Measurements from ENCODE around the gene CAVIN1. TPM values are rescaled to one million over a fixed set of nuclear protein-coding genes. Genes with fewer than 3 reads are reported as not detected.
"Not testable (repeated sequence)": the region's sequence is repeated elsewhere in the genome, so short reads cannot be mapped to it uniquely, and the experiment has no call there.

CAVIN1 gene
- total RNA-seq, 2 donors from 2014 or later: 733 to 737 TPM

DNA sequence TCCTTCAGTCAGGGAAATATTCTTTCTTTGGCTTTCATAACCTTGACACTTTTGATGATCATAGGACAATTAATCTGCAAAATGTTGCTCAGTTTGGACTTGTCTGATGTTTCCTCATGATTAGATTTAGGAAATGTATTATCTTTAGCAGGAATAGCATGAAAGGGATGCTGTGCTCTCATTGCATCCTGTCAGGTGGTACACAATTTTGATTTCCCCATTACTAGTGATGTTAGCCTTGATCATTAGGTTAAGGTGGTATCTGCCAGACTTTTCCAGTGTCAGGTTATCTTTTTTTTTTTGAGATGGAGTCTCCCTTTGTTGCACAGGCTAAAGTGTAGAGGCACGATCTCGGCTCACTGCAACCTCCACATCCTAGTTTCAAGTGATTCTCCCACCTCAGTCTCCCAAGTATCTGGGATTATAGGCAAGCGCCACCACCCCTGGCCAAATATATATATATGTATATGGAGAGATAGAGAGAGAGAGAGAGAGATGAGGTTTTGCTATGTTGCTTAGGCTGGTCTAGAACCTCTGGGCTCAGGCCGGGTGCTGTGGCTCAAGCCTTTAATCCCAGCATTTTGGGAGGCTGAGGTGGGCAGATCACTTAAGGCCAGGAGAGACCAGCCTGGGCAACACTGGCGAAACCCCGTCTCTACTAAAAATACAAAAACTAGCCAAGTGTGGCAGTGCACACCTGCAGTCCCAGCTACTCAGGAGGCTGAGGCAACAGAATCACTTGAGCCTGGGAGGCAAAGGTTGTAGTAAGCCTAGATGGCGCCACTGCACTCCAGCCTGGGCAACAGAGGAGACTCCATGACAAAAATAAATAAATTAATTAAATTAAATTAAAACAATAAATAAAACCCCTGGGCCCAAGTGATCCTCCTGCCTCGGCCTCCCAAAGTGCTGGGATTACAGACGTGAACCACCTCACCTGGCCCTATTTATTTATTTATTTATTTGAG lies 15.8 kb upstream of the CAVIN1 start:
- DNase-seq (ENCODE audit: low spot score): no peak
- intact Hi-C loops (cut with DNase I): no loop called here

DNA sequence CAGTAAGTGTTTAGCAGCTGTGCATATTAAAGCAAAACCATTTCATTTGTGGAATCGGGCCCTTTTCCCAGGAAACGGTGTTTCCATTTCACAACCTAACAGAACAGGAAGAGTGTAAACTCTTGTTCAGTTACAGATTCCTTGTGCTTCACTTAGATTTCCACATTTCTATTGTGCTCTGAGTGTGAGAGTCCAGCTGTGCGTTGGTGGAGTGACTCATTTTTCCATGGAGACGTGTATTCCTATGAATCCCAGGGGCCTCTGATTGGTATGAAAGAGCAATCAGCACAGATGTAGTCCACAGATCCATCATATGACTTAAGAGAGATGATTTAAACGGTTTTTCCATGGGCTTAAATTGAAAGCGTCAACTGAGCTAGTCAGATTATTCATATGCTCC lies 13.3 kb upstream of the CAVIN1 start:
- no peak for DNase-seq (ENCODE audit: low spot score)
- intact Hi-C loops (cut with DNase I): no loop called here

DNA sequence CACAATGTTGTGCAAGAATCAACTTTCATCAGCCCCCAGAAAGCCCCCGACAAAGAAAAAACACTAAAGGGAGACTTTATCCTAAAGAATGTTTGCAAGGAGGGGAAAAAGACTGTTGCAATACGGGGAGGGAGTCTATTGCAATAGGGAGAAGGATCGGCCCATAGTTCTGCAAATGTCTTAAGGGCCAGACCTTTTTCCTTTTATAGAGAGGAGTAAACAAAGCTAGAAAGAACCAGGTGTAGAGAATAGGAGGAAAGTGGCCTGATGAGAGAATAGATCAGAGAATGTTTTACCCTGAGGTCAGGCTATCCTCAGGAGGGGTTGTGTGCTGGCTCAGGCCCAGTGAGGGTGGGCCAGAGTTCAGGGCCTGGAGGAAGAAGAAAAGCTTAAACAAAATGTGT lies 8.7 kb upstream of the CAVIN1 start:
- DNase-seq (ENCODE audit: low spot score): peak; percentile 17
- intact Hi-C loops (cut with DNase I): no loop called here

DNA sequence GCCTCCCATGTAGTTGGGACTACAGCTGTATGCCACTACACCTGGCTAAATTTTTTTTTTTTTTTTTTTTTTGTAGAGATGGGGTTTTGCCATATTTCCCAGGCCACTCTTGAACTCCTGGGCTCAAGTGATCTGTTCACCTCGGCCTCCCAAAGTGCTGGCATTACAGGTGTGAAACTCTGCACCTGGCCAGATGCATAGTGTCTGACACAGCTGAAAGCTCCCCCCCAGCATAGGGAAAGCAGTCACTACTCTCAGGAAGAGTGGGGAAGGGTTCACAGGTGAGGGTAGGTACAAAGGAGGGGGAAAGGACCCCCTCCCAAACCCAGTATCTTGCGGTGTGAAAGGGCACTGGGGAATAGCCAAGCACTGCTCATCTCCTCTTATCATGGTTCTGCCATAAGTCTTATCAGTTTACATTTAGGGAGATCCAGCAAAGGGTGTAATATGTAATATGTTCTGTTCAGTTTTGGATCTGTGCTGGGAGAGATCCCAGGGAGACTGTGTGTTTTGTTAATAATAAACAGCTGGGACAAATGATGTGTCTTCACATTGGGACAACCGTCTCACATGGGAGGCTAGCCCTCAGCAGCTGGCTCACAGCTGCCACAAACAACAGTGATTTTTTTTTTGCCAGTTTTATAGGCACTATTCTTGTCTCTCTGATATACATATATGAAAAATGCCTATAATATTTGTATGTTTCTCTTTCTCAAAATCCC lies 6.8 kb upstream of the CAVIN1 start:
- intact Hi-C loops (cut with DNase I): loop anchor here in 1 of 2 donors (1.0 kb wide), 1 partner anchor 24 kb away; no protein-coding TSS in a partner anchor
- peak; percentile 5 for DNase-seq (ENCODE audit: low spot score)

DNA sequence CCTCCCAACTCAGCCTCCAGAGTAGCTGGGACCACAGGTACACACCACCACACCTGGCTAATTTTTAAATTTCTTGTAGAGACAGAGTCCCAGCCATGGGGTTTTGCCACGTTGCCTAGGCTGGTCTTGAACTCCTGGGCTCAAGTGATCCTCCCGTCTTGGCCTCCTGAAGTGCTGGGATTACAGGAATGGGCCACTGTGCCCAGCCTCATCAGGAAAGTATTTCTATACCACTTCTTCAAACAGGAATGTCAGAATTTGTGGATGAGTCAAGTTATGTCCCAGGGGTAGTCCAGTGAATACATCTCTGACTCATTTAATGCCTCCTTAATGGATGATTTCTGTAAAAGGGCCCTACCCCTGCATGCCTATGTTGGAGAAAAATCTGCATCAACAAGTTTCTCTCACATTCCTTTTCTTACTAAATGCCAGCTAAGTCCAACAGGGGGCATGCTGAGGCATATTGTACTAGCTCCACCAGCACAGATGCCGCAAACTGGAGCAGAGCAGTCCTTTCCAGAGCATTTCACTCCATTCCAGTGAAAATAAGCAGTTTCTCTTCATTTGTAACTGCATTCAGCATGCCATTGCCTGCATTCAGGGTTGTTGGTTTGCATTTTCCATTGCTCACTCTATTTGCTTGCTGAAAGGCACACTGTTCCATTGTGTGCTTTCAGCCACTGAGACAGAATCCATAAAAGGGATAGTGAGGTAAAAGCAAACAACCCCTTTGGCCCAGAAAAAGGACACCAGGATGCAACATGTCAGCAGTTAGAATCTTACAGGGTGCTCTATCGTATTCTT lies 5.3 kb upstream of the CAVIN1 start:
- DNase-seq (ENCODE audit: low spot score): peak; percentile 81
- intact Hi-C loops (cut with DNase I): no loop called here

DNA sequence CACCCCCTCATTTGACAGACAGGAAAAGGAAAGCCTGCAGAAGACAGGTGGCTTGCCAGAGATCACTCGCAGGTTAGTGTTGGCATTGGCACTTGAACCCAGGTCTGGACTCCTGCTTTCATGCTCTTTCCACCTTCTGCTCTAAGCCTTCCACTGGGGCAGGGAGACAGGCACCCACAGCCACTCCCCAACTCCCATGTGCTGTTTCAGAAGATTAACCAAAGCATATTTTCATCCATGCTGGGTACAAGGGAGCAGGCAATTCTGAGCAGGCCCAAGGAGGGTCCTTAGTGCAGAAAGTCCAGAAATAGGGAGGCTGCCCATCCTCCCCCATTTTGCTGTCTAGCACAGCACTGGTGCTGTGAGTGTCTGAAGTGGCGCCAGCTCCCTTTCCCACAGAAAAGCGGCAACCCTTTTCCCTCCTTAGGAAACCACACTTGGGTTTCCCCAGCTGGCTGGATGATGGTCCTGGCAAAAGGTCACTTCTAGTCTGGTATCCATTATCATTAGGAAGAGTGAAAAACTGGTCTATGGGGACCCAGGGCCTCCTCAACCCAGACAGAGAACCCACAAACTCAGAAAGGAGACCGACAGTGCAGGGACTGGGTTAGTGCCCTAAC lies 2.0 kb upstream of the CAVIN1 start:
- intact Hi-C loops (cut with DNase I): loop anchor here in 1 of 2 donors (5.0 kb wide), 1 partner anchor 97 kb away; no protein-coding TSS in a partner anchor
- DNase-seq (ENCODE audit: low spot score): peak; percentile 48

DNA sequence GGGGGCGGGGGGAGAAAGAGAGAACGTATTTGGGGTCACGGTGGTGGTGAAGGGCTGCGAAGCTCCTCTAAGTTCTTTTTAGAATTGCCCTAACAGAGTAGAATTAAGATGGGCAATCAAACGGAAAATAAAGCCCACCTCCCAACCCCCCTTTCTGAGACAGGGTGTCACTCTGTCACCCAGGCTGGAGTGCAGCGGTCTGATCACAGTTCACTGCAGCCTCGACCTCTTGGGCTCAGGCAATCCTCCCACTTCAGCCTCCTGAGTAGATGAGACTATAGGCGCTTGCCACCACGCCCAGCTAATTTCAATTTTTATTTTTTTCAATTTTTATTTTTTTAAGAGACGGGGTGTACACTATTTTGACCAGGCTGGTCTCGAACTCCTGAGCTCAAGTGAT lies 710 bp upstream of the CAVIN1 start:
- intact Hi-C loops (cut with DNase I): loop anchor here in 1 of 2 donors (5.0 kb wide), 1 partner anchor 99 kb away; no protein-coding TSS in a partner anchor
- no peak for DNase-seq (ENCODE audit: low spot score)

DNA sequence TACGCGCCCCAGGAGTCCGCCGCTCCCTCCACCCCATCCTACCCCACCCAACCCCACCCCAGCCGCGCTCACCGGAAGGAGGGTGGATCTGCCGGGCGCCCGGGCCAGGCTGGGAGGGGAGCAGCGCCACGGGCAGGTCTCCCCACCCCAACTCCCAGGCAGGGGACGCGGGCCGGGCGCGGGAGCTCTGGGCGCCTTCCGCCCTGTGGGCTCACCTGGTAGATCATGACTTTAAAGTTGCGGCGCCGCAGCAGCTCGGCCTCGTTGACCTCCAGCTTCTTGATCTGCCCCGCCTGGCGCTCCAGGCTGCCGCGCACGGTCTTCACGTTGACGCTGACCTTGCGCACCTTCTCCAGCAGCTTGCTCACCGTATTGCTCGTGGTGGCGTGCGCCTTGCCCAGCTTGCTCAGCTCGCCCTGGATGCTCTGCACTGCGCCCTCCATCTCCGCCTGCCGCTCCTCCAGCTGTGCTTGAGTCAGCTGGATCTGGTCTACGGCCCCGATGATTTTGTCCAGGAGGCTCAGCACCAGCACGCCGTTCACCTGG lies 571 bp downstream of the CAVIN1 start:
- intact Hi-C loops (cut with DNase I): loop anchor here in 1 of 2 donors (5.0 kb wide), 1 partner anchor 100 kb away; no protein-coding TSS in a partner anchor

DNA sequence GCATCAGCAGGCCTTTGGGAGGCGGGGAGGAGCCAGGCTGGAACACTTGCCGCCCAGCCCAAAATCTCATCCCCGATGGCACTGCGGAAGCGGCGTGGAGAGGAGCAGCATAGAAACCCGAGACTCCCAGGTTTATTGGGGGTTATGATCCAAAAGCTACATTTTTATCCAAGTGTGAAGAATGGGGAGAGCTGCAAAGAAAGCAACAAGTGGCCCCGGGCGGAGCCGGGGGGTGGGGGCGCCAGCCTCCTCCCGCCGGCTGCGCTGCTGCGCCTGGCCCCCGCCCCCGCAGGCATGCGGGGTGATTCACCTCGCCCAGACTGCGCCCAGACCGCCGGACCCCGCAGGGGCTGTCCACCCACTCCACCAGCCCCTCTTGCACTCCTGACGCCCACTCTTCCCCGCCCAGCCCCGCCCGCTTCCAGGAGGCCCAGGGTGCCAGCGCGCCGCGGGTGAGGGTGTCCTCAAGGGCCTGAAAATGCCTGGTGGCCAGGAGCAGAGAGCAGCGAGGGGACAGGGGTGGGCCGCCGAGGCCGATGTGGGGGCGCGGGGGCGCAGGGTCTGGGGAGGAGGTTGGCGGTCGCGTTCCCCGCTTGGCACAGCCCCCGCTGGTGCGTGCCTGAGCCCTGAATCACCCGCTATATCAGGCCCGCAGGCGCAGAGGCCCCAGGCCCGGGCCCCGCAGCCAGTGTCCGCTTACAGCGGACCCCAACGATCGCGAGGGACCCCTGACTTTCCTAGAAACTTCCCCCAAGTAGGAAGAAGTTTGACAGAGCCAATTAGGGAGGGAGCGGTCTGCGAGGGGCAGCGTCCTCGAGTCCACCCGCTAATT lies 1.3 kb downstream of the CAVIN1 start:
- DNase-seq (ENCODE audit: low spot score): no peak
- intact Hi-C loops (cut with DNase I): loop anchor here in 1 of 2 donors (5.0 kb wide), 1 partner anchor 101 kb away; no protein-coding TSS in a partner anchor

More for the DNA sequence above, 571 bp downstream of the CAVIN1 start:
- DNase-seq (ENCODE audit: low spot score): no peak

DNA sequence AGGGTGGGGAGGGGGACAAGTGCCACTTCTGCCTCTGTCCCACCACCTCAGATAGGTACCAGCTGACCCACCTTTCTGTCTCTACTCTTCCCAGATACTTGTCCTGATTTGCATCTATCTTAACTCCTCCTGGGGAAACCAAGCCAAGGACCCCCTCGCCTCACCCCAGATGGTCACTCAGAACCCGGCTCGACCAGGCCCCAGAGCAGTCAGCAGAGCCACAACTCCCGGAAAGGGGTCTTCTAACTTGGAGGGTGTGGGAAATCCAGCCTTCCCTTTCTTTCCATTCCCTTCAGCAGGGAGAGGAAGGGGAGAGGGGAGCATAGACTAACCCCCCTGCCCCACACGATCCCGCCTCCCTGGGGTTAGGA lies 1.9 kb downstream of the CAVIN1 start:
- no peak for DNase-seq (ENCODE audit: low spot score)
- intact Hi-C loops (cut with DNase I): loop anchor here in 1 of 2 donors (5.0 kb wide), 1 partner anchor 101 kb away; no protein-coding TSS in a partner anchor

DNA sequence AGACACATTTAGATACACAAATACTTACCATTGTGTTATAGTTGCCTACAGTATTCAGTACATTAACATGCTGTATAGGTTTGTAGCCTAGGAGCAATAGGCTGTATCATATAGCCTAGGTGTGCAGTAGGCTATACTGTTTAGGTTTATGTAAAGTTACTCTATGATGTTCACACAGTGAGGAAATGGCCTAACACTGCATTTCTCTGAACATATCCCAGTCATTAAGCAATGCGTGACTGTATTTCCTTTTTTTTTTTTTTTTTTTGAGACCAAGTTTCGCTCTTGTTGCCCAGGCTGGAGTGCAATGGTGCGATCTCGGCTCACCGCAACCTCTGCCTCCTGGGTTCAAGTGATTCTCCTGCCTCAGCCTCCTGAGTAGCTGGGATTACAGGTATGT lies 5.1 kb downstream of the CAVIN1 start:
- DNase-seq (ENCODE audit: low spot score); intact Hi-C loops (cut with DNase I): not testable (repeated sequence)

DNA sequence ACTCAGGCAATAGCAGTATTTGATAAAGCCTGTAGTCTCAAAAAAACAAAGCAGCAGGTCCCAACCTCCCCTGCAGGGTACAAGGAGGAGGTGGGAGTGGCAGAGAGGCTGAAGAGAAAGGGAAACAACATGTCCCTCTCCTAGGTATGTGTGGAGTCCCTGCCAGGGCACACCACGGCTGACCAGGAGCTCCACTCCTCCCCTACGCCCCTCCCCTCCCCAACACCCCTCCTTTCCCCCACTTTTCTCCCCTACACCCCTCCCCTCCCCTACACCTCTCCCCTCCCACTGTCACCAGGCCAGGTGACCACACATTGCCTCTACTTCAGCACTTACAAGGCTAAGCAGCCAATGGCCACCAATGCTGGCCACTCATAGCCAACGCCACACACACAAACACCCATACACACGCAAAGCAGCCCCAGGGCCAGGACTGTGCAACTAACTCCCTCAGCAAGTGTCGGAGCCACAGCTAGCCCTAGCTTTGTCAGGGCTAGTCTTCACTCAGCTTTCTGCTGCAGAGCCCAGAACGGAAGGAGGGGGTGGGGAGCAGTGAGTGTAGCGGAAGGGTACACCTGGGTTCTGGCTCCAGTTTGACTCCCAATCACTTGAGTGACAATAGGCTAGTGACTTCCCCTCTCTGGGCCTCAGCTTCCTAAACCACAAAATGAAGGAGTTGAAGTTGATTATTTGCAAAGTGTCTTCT lies 8.2 kb downstream of the CAVIN1 start:
- intact Hi-C loops (cut with DNase I): no loop called here
- no peak for DNase-seq (ENCODE audit: low spot score)

DNA sequence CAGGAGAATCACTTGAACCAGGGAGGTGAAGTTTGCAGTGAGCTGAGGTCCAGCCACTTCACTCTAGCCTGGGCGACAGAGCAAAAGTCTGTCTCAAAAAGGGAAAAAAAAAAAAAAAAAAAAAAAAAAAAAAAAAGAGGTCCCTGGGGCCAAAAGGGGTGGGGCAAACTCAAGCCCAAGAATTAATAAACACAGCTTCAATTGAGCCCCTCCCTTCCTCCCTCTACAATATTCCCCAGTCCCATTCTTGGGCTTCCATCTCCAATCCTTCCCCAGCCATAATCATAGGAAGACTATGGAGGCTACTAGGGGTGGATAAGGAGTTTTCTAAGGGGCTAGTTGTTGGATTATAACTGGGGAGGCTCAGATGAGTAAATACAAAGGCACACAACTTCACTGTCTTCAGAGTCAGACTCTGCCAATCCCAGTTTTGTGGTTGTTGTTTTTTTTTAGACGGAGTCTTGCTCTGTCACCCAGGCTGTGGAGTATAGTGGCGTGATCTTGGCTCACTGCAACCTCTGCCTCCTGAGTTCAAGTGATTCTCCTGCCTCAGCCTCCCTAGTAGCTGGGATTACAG lies 9.5 kb downstream of the CAVIN1 start:
- intact Hi-C loops (cut with DNase I): no loop called here

DNA sequence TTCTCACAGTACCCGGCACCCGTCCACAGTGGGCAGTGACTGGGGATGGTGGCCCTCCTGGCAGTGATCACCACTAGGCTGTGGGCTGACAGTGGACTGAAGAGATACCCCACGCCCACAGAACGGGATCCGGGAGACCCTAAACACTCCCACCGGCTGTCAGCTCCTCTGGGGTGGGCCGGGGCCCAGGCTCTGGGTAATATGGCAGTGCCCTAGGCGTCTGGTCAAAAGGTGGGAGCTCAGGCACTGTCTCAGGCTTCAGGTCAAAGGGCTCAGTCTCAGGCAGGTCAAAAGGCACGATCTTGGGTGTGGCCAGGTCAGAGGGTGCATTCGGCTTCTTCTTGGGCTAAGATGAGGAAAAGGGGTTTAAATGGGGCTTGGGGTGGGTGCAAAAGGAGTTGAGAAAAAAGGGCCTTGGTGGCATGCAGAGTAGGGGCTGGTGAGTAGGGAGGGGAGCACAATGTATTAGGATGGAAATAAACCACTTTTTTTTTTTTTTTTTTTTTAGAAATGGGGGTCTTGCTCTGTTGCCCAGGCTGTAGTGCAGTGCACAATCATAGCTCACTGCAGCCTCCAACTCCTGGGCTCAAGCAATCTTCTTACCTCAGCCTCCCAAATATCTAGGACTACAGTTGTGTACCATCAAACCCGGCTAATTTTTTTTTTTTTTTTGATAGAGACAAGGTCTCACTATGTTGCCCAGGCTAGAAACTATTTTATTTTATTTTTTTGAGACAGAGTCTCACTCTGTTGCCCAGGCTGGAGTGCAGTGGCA lies 11.0 kb downstream of the CAVIN1 start:
- intact Hi-C loops (cut with DNase I): no loop called here
- peak; percentile 63 for DNase-seq (ENCODE audit: low spot score)

More for the DNA sequence above, 9.5 kb downstream of the CAVIN1 start:
- DNase-seq (ENCODE audit: low spot score): peak; percentile 3

DNA sequence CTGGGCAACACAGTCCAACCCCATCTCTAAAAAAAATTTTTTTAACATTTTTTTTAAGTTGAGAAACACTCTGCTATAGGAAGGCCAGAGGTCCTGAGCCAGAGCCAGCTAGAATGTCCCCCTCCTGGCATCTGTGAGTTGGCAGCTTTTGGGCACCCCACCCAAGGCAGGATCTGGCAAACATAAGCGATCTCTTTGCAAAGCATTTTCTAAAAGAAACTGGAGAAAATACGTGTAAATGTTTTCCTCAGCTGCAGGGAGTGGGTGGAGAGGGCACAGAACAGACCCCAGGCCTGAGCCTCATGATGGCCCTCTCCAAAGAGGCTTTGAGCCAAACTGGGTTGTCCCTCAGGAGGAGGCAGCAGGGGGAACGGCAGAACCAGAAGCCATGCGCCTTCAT lies 11.7 kb downstream of the CAVIN1 start:
- intact Hi-C loops (cut with DNase I): no loop called here
- peak; percentile 36 for DNase-seq (ENCODE audit: low spot score)

DNA sequence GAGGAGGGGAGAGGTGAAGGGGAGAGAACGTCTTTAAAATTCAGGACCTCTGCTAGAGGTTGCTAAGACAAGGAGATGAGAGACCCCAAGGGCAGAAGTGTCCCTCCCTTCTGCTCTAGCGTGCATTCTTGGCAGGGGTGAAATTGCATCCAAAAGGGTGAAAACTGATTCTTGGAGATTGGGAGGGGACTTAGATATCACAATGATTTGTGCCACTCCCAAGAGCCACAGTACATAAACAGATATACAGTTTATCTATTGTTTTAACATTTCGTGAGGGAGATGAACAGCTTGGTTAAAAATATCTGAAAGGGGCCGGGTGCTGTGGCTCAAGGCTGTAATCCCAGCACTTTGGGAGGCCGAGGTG lies 12.8 kb downstream of the CAVIN1 start:
- intact Hi-C loops (cut with DNase I): no loop called here
- DNase-seq (ENCODE audit: low spot score): no peak

All from posterior vena cava (tissue), 2 donors.